Endodermal cell (in vitro differentiated cells): Measurements from ENCODE around the gene C2CD5. TPM values are rescaled to one million over a fixed set of nuclear protein-coding genes. Genes with fewer than 3 reads are reported as not detected.
"Not testable (repeated sequence)": the region's sequence is repeated elsewhere in the genome, so short reads cannot be mapped to it uniquely, and the experiment has no call there.

ENCODE experiments used
- DNase-seq: peaks from one replicate; pipeline ENCODE4 v3.0.0-alpha.2; 2017
- H3K27ac ChIP-seq: 2 replicates; pipeline ENCODE4 v1.5.1; 2013; ENCODE audit warnings: mild to moderate bottlenecking, low read depth, low read length, moderate library complexity
- H3K27me3 ChIP-seq: 2 replicates; pipeline ENCODE4 v1.6.1; 2013; ENCODE audit warnings: mild to moderate bottlenecking, low read length, moderate library complexity; ENCODE audit not compliant: insufficient read depth, control insufficient read depth, poor library complexity, severe bottlenecking
- H3K36me3 ChIP-seq: 2 replicates; pipeline ENCODE4 v1.7.0; 2013; ENCODE audit warnings: mild to moderate bottlenecking, low read length, moderate library complexity; ENCODE audit not compliant: control insufficient read depth, insufficient read depth
- H3K4me1 ChIP-seq: one replicate; pipeline ENCODE4 v1.7.0; 2013; ENCODE audit warnings: low read length; ENCODE audit not compliant: control insufficient read depth, insufficient read depth
- H3K4me3 ChIP-seq: 2 replicates; pipeline ENCODE4 v1.5.1; 2013; ENCODE audit warnings: mild to moderate bottlenecking, low read length, moderate library complexity
- H3K9ac ChIP-seq: 2 replicates; pipeline ENCODE4 v1.6.1; 2013; ENCODE audit warnings: mild to moderate bottlenecking, low read length, moderate library complexity; ENCODE audit not compliant: poor library complexity, severe bottlenecking; ENCODE audit errors: extremely low read depth
- H3K9me3 ChIP-seq: 2 replicates; pipeline ENCODE4 v1.6.1; 2013; ENCODE audit warnings: mild to moderate bottlenecking, low read length, moderate library complexity; ENCODE audit not compliant: control insufficient read depth
- H3K27ac Mint-ChIP-seq: 2 replicates; pipeline ENCODE4 v1.8.0; 2020; ENCODE audit warnings: mixed read lengths
- H3K27me3 Mint-ChIP-seq: 2 replicates; pipeline ENCODE4 v1.8.0; 2021; ENCODE audit warnings: mild to moderate bottlenecking, mixed read lengths; ENCODE audit not compliant: insufficient read depth
- H3K36me3 Mint-ChIP-seq: 2 replicates; pipeline ENCODE4 v1.8.0; 2020; ENCODE audit warnings: low read depth, mixed read lengths
- H3K4me1 Mint-ChIP-seq: 2 replicates; pipeline ENCODE4 v1.8.0; 2020; ENCODE audit warnings: mixed read lengths
- H3K4me3 Mint-ChIP-seq: 2 replicates; pipeline ENCODE4 v1.8.0; 2020; ENCODE audit warnings: mild to moderate bottlenecking, moderate library complexity, mixed read lengths
- H3K9me3 Mint-ChIP-seq: 2 replicates; pipeline ENCODE4 v1.8.0; 2020; ENCODE audit warnings: mild to moderate bottlenecking, mixed read lengths
- WGBS, 2 experiments: methylation state at CpG; one replicate each; pipeline versions ENCODE4 v1.1.5 to v1.1.7; 2013; ENCODE audit warnings: missing lambda C conversion rate in 2 of 2, mixed read lengths in 1 of 2; ENCODE audit not compliant: insufficient coverage in 1 of 2, insufficient read length in 1 of 2; 5-methylcytosine and 5-hydroxymethylcytosine counted together
- total RNA-seq, 2 donors: library from RNA; stranded (reverse); fragmentation: NEBNext Ultra II Directional in 1 of 2; extraction: Animal tissue kit (Norgen Biotek cat#: 25700) in 1 of 2; gene quantifications; 2 replicates in 1 of 2; 3 replicates in 1 of 2; pipeline ENCODE4 v1.2.1, GENCODE V29; 2021
- TF ChIP-seq, protein P1 (sequence below): fragments of 200-600 bp; sonication (generic); conservative IDR thresholded peaks from 2 replicates; pipeline ENCODE4 v1.5.0; 2021; ENCODE audit warnings: antibody characterized with exemption, mild to moderate bottlenecking

The C2CD5 gene
- total RNA-seq, 2 donors from 2014 or later = 29.2 to 59.8 TPM

DNA sequence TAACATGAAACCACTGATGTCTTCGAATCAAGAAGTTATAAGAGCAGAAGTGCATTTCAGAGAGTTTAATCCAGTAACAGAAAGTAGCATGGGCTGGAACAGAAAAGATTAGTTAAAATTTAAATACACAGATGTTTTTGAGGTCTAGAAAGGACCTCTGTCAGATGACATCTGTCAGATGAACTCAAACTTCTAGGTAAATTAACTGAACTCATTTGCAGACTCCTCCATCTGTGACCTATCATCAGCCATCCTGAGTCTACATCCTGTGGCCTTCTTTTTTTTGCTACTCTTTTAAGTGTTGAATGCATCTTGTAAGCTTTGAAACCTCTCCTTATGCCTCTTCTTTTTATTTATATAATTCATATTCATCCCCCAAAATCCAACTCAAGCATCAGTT, 53.3 kb downstream of the C2CD5 start:
- Histone ChIP-seq H3K27me3 (no peaks in the 10 kb centered on the region), H3K9me3 (peaks cover 4% of the 10 kb centered on the region), H3K4me1 (no peaks in the 10 kb centered on the region), H3K4me3 (no peak overlapping the region), H3K27ac (no peak overlapping the region), H3K36me3 (peaks cover 27% of the 10 kb centered on the region), H3K9ac (no peak overlapping the region)
- no peaks in the 10 kb centered on the region for H3K4me1 Mint-ChIP-seq
- WGBS, 2 experiments = 91 to 100% methylated on average over 1 of the region's 1 CpG
- DNase-seq = no peak
- H3K36me3 Mint-ChIP-seq = peaks cover 28% of the 10 kb centered on the region
- no peaks in the 10 kb centered on the region for H3K27me3 Mint-ChIP-seq
- peaks cover 2% of the 10 kb centered on the region for H3K9me3 Mint-ChIP-seq
- H3K27ac Mint-ChIP-seq = no peak overlapping the region
- TF ChIP-seq, protein P1, sequence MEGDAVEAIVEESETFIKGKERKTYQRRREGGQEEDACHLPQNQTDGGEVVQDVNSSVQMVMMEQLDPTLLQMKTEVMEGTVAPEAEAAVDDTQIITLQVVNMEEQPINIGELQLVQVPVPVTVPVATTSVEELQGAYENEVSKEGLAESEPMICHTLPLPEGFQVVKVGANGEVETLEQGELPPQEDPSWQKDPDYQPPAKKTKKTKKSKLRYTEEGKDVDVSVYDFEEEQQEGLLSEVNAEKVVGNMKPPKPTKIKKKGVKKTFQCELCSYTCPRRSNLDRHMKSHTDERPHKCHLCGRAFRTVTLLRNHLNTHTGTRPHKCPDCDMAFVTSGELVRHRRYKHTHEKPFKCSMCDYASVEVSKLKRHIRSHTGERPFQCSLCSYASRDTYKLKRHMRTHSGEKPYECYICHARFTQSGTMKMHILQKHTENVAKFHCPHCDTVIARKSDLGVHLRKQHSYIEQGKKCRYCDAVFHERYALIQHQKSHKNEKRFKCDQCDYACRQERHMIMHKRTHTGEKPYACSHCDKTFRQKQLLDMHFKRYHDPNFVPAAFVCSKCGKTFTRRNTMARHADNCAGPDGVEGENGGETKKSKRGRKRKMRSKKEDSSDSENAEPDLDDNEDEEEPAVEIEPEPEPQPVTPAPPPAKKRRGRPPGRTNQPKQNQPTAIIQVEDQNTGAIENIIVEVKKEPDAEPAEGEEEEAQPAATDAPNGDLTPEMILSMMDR = no peak
- no peak overlapping the region for H3K4me3 Mint-ChIP-seq

DNA sequence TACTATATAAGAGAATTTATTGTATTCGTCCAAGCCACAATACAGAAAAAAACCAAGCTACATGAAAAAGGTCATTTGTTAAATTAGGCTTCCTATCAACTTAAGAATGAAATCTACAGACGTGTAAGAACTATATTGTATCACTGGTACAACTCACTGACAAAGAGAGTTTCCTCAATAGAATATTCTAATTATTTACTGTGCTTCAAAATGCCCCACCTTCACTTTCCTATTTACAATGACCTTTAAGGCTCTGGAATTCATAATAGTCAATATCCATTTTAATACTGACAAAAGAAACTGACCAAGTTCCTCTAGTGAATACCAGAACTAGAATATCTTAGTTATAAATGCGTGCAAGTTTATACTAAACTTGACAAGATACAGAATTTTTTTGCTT, 55.9 kb downstream of the C2CD5 start:
- Histone ChIP-seq H3K4me1 (no peaks in the 10 kb centered on the region), H3K36me3 (peaks cover 33% of the 10 kb centered on the region), H3K27ac (no peak overlapping the region), H3K27me3 (no peaks in the 10 kb centered on the region), H3K4me3 (no peak overlapping the region), H3K9me3 (peaks cover 4% of the 10 kb centered on the region), H3K9ac (no peak overlapping the region)
- Mint-ChIP-seq H3K4me1 (no peaks in the 10 kb centered on the region), H3K27ac (no peak overlapping the region), H3K4me3 (no peak overlapping the region), H3K36me3 (peaks cover 39% of the 10 kb centered on the region), H3K9me3 (peaks cover 2% of the 10 kb centered on the region), H3K27me3 (no peaks in the 10 kb centered on the region)
- WGBS, 2 experiments = 93% methylated on average over 3 of the region's 3 CpGs; no CpG with 5 or more reads in 1 of the 2 experiments
- TF ChIP-seq, protein P1 = no peak
- DNase-seq = no peak

DNA sequence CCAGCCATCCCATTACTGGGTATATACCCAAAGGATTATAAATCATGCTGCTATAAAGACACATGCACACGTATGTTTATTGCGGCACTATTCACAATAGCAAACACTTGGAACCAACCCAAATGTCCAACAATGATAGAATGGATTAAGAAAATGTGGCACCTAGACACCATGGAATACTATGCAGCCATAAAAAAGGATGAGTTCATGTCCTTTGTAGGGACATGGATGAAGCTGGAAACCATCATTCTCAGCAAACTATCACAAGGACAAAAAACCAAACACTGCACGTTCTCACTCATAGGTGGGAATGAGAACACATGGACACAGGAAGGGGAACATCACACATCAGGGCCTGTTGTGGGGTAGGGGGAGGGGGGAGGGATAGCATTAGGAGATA, 56.7 kb downstream of the C2CD5 start:
- not testable (repeated sequence) for H3K4me1 Mint-ChIP-seq, H3K27ac Mint-ChIP-seq, H3K27me3 Mint-ChIP-seq, H3K4me1 ChIP-seq, DNase-seq, H3K27ac ChIP-seq, H3K4me3 ChIP-seq, H3K9me3 ChIP-seq, H3K4me3 Mint-ChIP-seq, H3K9me3 Mint-ChIP-seq, H3K9ac ChIP-seq, H3K27me3 ChIP-seq
- peaks cover 30% of the 10 kb centered on the region for H3K36me3 ChIP-seq
- WGBS, 2 experiments = 100% methylated on average over 1 of the region's 3 CpGs; no CpG with 5 or more reads in 1 of the 2 experiments
- H3K36me3 Mint-ChIP-seq = peaks cover 41% of the 10 kb centered on the region

DNA sequence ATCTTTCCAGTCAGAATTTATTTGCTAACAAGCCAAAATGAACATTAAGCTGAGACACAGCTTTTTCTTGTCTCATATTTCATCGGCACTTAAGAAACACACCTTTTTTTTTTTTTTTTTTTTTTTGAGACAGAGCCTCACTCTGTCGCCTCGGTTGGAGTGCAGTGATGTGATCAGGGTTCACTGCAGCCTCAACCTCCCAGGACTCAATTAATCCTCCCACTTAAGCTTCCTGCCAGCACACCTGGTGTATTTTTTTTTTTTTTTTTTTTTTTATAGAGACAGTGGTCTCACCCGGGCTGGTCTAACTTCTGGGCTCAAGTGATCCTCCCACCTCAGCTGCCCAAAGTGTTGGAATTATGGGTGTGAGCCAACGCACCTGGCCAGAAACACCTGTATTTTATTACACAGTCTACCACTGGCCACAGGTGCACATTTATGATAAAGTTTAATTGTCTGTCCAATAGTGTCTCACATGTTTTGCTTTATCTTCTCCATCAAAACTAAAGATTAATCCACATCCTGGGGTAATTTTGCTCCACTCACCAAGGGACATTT, 62.7 kb downstream of the C2CD5 start:
- TF ChIP-seq, protein P1 = no peak
- H3K27me3 Mint-ChIP-seq = no peaks in the 10 kb centered on the region

DNA sequence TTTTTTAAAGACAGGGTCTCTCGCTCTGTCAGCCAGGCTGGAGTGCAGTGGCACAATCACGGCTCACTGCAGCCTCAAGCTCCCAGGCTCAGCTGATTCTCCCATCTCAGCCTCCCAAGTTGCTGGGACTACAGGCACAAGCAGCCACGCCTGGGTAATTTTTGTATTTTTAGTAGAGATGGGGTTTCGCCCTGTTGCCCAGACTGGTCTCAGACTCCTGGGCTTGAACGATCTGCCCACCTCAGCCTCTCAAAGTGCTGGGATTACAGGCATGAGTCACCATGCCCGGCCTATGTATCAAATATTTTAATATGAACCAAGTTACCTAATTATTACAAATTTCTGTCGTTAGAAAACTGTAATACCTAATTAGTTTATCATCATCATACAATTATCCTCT, 63.5 kb downstream of the C2CD5 start:
- H3K36me3 ChIP-seq = peaks cover 17% of the 10 kb centered on the region
- WGBS, 2 experiments = 91 to 94% methylated on average over 4 to 7 of the region's 7 CpGs
- not testable (repeated sequence) for H3K4me1 Mint-ChIP-seq, H3K27me3 Mint-ChIP-seq, H3K9ac ChIP-seq, H3K4me1 ChIP-seq, H3K4me3 ChIP-seq, H3K27ac ChIP-seq, H3K9me3 Mint-ChIP-seq, H3K4me3 Mint-ChIP-seq, H3K27me3 ChIP-seq, DNase-seq, H3K9me3 ChIP-seq, H3K27ac Mint-ChIP-seq
- peaks cover 25% of the 10 kb centered on the region for H3K36me3 Mint-ChIP-seq

More for the DNA sequence above, 62.7 kb downstream of the C2CD5 start:
- DNase-seq = no peak
- Mint-ChIP-seq H3K9me3 (no peaks in the 10 kb centered on the region), H3K4me1 (no peaks in the 10 kb centered on the region), H3K36me3 (peaks cover 25% of the 10 kb centered on the region), H3K27ac (no peak overlapping the region), H3K4me3 (no peak overlapping the region)
- H3K4me3 ChIP-seq = no peak overlapping the region
- H3K9me3 ChIP-seq = no peaks in the 10 kb centered on the region
- H3K4me1 ChIP-seq = no peaks in the 10 kb centered on the region
- H3K27me3 ChIP-seq = no peaks in the 10 kb centered on the region
- WGBS, 2 experiments = 85 to 99% methylated on average over 3 to 5 of the region's 5 CpGs
- H3K36me3 ChIP-seq = peaks cover 17% of the 10 kb centered on the region
- no peak overlapping the region for H3K27ac ChIP-seq
- no peak overlapping the region for H3K9ac ChIP-seq
